ENCODE data around the gene PACS1. TPM values are rescaled to one million over a fixed set of nuclear protein-coding genes. Genes with fewer than 3 reads are reported as not detected.
A peak's percentile ranks its signal among the peaks of the same experiment; 100 is the strongest.
"Not testable (repeated sequence)": the region's sequence is repeated elsewhere in the genome, so short reads cannot be mapped to it uniquely, and the experiment has no call there.

PACS1 gene
- total RNA-seq, 1 donor from 2014 or later: 90.9 TPM

DNA sequence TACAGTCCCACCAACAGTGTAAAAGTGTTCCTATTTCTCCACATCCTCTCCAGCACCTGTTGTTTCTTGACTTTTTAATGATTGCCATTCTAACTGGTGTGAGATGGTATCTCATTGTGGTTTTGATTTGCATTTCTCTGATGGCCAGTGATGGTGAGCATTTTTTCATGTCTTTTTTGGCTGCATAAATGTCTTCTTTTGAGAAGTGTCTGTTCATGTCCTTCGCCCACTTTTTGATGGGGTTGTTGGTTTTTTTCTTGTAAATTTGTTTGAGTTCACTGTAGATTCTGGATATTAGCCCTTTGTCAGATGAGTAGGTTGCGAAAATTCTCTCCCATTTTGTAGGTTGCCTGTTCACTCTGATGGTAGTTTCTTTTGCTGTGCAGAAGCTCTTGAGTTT is 22.1 kb downstream of the PACS1 start:
- H3K9me3 Mint-ChIP-seq; H3K27me3 Mint-ChIP-seq; H3K4me3 Mint-ChIP-seq; H3K4me1 Mint-ChIP-seq; H3K27ac Mint-ChIP-seq; DNase-seq; intact Hi-C loops (cut with micrococcal nuclease): not testable (repeated sequence)
- peaks cover 19% of the 10 kb centered on the region for H3K36me3 Mint-ChIP-seq (ENCODE audit: low read depth)

- H3K4me3 Mint-ChIP-seq, H3K27ac Mint-ChIP-seq, H3K9me3 Mint-ChIP-seq, DNase-seq, H3K27me3 Mint-ChIP-seq: not testable (repeated sequence)
- intact Hi-C loops (cut with micrococcal nuclease): loop anchor here (2.0 to 5.0 kb wide), 3 partner anchors 19 to 38 kb away; no protein-coding TSS in a partner anchor
- H3K36me3 Mint-ChIP-seq (ENCODE audit: low read depth): peaks cover 11% of the 10 kb centered on the region
- peaks cover 34% of the 10 kb centered on the region for H3K4me1 Mint-ChIP-seq
Measured at GRCh38 chr11:66099746-66100145, 29.7 kb downstream of the PACS1 start.

DNA sequence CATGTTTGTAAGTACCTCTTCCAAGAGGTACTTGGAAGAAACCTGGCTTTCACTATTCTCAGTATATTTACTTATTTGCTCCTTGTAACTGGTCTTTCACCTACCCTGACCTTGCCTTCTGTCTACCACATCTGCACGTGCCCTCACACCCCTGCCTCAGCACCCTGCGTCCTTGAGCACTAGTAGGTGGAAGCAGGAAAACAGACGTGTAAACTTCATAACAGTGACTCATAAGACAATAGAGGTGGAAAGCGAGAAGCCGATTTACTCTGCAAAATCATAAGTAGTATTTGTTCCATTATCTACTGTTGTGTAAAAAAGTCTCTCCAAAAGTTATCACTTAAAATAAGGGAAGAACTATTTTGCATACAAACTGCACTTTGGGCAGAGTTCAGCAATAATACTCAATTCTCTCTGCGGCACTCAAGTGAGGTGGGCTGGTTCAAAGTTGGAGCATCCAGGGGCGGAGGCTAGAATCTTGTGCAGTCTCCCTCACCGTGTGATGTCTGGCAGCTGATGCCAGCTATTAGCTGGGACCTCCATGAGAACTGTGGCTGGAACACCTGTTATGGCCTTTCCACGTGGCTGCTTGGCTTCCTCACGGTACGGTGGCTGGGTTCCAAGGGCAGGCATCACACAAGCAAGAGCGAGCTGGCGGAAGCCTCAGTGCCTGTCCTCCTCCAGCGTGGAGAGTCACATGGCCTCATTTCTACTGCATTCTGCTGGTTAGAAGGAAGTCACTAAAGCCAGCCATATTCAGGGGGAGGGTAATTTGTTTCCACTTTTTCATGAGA is 30.4 kb downstream of the PACS1 start:
- Mint-ChIP-seq H3K27me3 (no peaks in the 10 kb centered on the region), H3K4me3 (peak overlapping the region; percentile 77), H3K9me3 (no peaks in the 10 kb centered on the region), H3K4me1 (peaks cover 38% of the 10 kb centered on the region), H3K27ac (peak overlapping the region; percentile 94), H3K36me3 (ENCODE audit: low read depth) (peaks cover 13% of the 10 kb centered on the region)
- peak; percentile 91 for DNase-seq
- intact Hi-C loops (cut with micrococcal nuclease): loop anchor here (2.0 to 5.0 kb wide), 3 partner anchors 20 to 37 kb away; no protein-coding TSS in a partner anchor

DNA sequence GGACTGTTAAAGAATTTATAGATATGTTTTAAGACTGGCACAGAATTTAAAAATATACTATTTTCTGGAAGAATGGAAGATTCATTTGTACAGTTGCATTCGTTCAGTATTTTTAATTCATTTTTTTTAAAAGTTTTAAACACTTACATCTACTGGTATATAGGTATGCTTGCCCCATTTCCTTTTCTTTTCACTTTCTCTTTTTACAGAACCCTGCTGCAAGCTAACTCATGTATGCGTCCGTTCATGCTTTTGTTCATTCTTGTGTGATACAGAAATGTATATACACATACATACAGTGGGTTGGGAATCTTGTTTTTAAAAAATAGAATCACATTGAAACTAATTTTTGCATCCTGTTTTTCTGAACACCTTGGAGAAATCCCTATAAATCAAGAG is 31.0 kb downstream of the PACS1 start:
- H3K4me3 Mint-ChIP-seq: peak overlapping the region; percentile 77
- peaks cover 44% of the 10 kb centered on the region for H3K4me1 Mint-ChIP-seq
- no peak for DNase-seq
- H3K9me3 Mint-ChIP-seq: no peaks in the 10 kb centered on the region
- no peaks in the 10 kb centered on the region for H3K27me3 Mint-ChIP-seq
- intact Hi-C loops (cut with micrococcal nuclease): loop anchor here (2.0 to 5.0 kb wide), 3 partner anchors 20 to 36 kb away; no protein-coding TSS in a partner anchor
- H3K27ac Mint-ChIP-seq: peak overlapping the region; percentile 94
- peaks cover 17% of the 10 kb centered on the region for H3K36me3 Mint-ChIP-seq (ENCODE audit: low read depth)

DNA sequence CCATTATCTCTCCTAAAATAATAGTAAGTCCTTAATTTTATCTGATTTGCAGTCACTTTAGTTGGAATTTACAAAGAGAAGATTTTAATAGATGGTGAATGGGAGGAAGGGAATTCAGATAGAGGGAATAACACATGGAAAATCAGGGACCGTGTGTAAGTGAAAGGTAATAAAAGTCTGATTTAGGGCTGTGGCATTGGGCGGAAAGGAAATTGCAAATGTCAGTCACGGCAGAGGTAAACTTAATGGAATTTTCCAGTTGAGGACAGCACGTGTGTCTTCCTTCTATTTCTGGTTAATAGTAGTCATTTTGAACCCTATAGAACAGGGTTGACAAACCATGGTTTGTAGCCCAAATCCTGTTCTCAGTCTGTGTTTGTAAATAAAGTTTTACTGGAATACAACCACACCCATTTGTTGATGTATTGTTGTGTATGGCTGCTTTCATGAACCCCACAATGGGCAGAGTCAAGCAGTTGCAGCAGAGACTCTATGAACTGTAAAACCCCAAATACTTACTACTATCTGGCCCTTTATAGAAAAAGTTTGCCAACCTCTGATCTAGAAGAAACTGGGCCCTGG is 34.1 kb downstream of the PACS1 start:
- Mint-ChIP-seq H3K27me3 (no peaks in the 10 kb centered on the region), H3K4me1 (peaks cover 68% of the 10 kb centered on the region), H3K4me3 (peak overlapping the region; percentile 27), H3K36me3 (ENCODE audit: low read depth) (peaks cover 28% of the 10 kb centered on the region), H3K9me3 (peaks cover 5% of the 10 kb centered on the region), H3K27ac (peak overlapping the region; percentile 36)
- DNase-seq: no peak
- intact Hi-C loops (cut with micrococcal nuclease): loop anchor here (5.0 kb wide), 1 partner anchor 33 kb away; no protein-coding TSS in a partner anchor

DNA sequence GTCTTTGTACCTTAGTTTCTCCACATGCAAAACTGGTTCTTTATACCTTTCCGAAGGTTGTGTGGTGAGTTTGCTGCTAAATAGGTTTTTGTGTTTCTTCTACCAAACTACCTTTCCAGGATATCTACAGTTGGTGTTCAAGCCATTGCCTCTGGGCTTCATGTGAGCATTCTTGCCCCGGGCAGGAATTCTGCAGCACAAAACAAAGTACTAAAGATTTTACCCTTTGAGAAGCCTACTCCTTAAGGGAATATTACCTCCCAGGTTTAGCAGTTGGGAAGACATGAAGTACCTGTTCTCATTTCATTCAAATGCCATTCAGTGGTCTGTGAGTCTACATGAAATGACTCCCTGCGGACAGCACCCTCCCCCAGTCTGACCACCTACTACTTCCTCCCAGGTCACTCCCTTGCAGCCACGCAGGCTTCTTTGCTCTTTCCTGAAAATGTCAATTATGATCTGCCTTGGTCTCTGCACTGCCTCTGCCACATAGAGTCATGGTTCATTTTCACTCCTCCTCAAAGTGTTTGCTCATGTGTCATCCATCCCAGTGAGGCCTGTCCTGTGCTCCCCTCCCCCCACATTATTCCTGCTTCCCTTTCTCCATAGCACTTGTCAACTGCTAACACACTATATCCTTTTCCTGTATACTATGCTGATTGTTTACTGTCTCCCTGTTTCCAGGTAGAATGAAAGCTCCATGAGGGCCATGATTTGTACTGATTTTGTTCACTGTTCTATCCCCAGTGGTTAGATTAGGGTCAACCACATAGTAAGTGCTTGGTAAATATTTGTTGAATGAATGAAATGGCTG is 36.9 kb downstream of the PACS1 start:
- Mint-ChIP-seq H3K9me3 (peaks cover 5% of the 10 kb centered on the region), H3K36me3 (ENCODE audit: low read depth) (peaks cover 26% of the 10 kb centered on the region), H3K4me1 (peaks cover 62% of the 10 kb centered on the region), H3K27me3 (no peaks in the 10 kb centered on the region), H3K27ac (peak overlapping the region; percentile 82), H3K4me3 (peak overlapping the region; percentile 41)
- DNase-seq: no peak
- intact Hi-C loops (cut with micrococcal nuclease): loop anchor here (1.0 kb wide), 1 partner anchor 19 kb away; no protein-coding TSS in a partner anchor

- Mint-ChIP-seq H3K4me3 (peak overlapping the region; percentile 41), H3K4me1 (peaks cover 69% of the 10 kb centered on the region), H3K27ac (peak overlapping the region; percentile 82), H3K9me3 (peaks cover 5% of the 10 kb centered on the region), H3K36me3 (ENCODE audit: low read depth) (peaks cover 26% of the 10 kb centered on the region), H3K27me3 (no peaks in the 10 kb centered on the region)
- no peak for DNase-seq
- intact Hi-C loops (cut with micrococcal nuclease): loop anchor here (1.0 kb wide), 1 partner anchor 18 kb away; no protein-coding TSS in a partner anchor
Measured at GRCh38 chr11:66107600-66108510, 37.8 kb downstream of the PACS1 start.

DNA sequence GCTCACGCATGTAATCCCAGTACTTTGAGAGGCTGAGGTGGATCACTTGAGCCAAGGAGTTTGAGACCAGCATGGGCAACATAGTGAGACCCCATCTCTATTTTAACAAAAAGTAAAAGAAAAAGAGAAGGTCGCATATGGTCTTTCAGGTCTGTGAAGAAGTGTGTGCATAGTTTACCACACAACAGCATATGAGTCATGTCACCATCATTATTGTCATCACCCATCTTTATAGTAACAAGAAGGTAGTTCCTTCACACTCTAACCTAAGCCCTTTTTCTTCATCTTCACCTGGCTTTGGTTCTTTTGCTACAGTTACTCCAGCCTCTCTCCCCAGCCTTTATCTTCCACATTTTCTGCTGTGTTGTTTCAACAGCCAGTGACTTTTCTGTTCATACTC is 39.2 kb downstream of the PACS1 start:
- Mint-ChIP-seq H3K27me3 (no peaks in the 10 kb centered on the region), H3K9me3 (peaks cover 5% of the 10 kb centered on the region), H3K36me3 (ENCODE audit: low read depth) (peaks cover 17% of the 10 kb centered on the region), H3K27ac (peak overlapping the region; percentile 61), H3K4me1 (peaks cover 72% of the 10 kb centered on the region), H3K4me3 (no peak overlapping the region)
- intact Hi-C loops (cut with micrococcal nuclease): no loop called here
- DNase-seq: no peak

- Mint-ChIP-seq H3K4me1 (peaks cover 68% of the 10 kb centered on the region), H3K27ac (peak overlapping the region; percentile 4), H3K36me3 (ENCODE audit: low read depth) (peaks cover 11% of the 10 kb centered on the region), H3K27me3 (no peaks in the 10 kb centered on the region), H3K9me3 (peaks cover 5% of the 10 kb centered on the region), H3K4me3 (no peak overlapping the region)
- DNase-seq: no peak
- intact Hi-C loops (cut with micrococcal nuclease): no loop called here
Measured at GRCh38 chr11:66111158-66111557, 41.1 kb downstream of the PACS1 start.

GRCh38 chr11:66112041-66112491 is 42.0 kb downstream of the PACS1 start:
- peaks cover 7% of the 10 kb centered on the region for H3K36me3 Mint-ChIP-seq (ENCODE audit: low read depth)
- peaks cover 4% of the 10 kb centered on the region for H3K9me3 Mint-ChIP-seq
- peak overlapping the region; percentile 65 for H3K27ac Mint-ChIP-seq
- intact Hi-C loops (cut with micrococcal nuclease): loop anchor here (2.0 kb wide), 1 partner anchor 31 kb away; no protein-coding TSS in a partner anchor
- H3K27me3 Mint-ChIP-seq: no peaks in the 10 kb centered on the region
- H3K4me3 Mint-ChIP-seq: no peak overlapping the region
- peaks cover 72% of the 10 kb centered on the region for H3K4me1 Mint-ChIP-seq
- DNase-seq: no peak

DNA sequence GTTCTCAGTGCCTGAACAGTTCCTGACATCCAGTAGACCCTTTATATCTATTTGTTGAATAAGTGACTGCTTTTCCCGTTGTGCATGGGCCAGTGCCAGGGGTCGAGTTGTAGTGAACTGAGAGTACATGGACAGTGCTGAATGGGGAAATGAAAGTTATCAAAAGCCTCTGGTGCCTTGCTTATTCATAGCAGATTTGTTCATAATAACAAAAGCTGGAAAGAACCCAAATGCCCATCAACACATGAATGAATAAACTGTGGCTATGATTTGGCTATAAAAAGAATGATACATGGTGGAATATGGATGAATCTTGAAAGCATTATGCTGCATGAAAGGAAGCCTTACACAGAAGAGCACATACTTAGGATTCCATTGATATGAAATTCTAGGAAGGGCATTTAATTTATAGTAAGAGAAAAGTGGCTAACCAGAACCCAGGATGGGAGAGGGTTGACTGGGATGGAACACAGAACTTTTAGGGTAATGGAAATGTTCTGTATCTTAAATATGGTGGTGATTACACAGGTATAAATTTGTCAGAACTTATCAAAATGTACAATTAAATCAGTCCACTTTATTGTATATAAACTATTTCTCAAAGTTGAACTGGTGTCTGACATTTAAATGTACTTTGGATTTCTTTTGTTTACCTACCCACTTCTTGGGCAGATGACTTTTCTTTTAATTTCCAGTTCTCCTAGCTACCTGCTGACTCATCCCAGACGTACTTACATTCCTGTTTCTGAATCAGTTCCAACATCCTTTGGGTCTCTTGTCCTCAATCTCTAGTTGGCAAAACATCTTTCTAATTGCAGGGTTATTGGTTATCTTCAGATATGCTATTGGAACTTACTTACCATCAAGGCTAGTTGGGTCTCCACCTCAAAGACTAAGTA is 42.8 kb downstream of the PACS1 start:
- Mint-ChIP-seq H3K36me3 (ENCODE audit: low read depth) (peaks cover 2% of the 10 kb centered on the region), H3K4me3 (peak overlapping the region; percentile 45), H3K27me3 (no peaks in the 10 kb centered on the region), H3K4me1 (peaks cover 71% of the 10 kb centered on the region), H3K9me3 (no peaks in the 10 kb centered on the region), H3K27ac (peak overlapping the region; percentile 84)
- no peak for DNase-seq
- intact Hi-C loops (cut with micrococcal nuclease): loop anchor here (1.0 to 2.0 kb wide), 2 partner anchors 13 to 32 kb away; no protein-coding TSS in a partner anchor

DNA sequence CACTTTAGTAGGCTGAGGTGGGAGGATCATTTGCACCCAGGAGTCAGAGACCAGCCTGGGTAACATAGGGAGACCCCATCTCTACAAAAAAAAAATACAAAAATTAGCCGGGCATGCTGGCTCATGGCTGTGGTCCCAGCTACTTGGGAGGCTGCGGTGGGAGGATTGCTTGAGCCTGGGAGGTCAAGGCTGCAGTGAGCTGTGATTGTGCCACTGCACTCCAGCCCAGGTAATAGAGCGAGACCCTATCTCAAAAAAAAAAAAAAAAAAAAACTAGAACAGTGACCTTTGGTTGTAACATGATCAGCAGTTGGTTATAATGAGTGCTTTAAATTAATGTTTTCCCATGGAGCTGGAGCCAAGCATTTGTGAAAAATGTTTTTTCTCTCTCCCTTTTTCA is 44.9 kb downstream of the PACS1 start:
- DNase-seq; intact Hi-C loops (cut with micrococcal nuclease): not testable (repeated sequence)

More for the DNA sequence above, 44.9 kb downstream of the PACS1 start:
- H3K4me3 Mint-ChIP-seq: peak overlapping the region; percentile 76
- peaks cover 65% of the 10 kb centered on the region for H3K4me1 Mint-ChIP-seq
- not testable (repeated sequence) for H3K27me3 Mint-ChIP-seq; H3K36me3 Mint-ChIP-seq (ENCODE audit: low read depth); H3K9me3 Mint-ChIP-seq
- peak overlapping the region; percentile 81 for H3K27ac Mint-ChIP-seq
